HG02759 (cell line): ENCODE results near the gene FAM9C.
"Not testable (repeated sequence)": the region's sequence is repeated elsewhere in the genome, so short reads cannot be mapped to it uniquely, and the experiment has no call there.

Experiments
- ATAC-seq: cut with Tn5 transposase; IDR thresholded peaks from one replicate; pipeline ENCODE4 v1.9.1; 2021; ENCODE audit warnings: mild to moderate bottlenecking, moderate library complexity; ENCODE audit not compliant: unreplicated experiment

FAM9C gene

GRCh38 chrX:13043938-13044337 is 482 bp downstream of the FAM9C start:
- no peak for ATAC-seq

GRCh38 chrX:13043138-13043537 is 1.3 kb downstream of the FAM9C start:
- ATAC-seq, result no peak

DNA sequence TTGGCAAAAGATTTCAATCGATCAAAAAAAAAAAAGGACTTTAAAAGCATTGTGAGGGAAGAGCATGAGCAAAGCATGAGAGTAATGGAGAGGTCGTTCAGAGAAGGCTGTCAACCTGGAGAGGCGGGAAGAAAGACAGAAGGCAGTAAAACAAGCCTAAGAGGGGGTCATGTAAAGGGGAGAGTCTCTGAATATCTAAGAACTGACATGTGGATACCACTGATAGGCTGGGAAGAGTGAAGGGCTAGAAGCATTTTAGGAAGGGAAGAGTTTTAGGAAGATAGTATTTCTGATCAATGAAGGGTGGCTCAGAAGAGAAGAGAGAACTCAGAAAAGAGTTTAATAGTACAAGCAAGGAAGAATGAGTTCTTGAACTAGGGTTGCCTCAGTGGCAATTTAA is 7.5 kb downstream of the FAM9C start:
- no peak for ATAC-seq

DNA sequence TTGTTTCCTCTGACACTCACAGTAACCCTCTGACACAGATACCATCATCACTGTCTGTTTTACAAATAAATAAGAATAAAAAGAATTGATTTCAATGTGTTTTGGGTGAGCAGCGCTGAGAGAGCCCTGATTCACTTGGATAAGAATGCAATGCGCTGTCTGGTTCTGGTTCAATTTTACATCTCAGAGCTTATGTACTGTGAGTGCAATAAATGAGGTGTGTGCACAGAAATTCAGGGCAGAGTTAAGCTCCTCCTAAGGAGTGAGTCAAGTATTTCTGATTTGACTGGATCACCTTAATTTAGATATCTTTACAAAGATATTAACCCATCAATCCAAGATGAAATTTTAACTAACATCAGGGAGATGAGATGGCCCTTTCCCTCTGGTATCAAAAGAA is 11.2 kb downstream of the FAM9C start:
- no peak for ATAC-seq

DNA sequence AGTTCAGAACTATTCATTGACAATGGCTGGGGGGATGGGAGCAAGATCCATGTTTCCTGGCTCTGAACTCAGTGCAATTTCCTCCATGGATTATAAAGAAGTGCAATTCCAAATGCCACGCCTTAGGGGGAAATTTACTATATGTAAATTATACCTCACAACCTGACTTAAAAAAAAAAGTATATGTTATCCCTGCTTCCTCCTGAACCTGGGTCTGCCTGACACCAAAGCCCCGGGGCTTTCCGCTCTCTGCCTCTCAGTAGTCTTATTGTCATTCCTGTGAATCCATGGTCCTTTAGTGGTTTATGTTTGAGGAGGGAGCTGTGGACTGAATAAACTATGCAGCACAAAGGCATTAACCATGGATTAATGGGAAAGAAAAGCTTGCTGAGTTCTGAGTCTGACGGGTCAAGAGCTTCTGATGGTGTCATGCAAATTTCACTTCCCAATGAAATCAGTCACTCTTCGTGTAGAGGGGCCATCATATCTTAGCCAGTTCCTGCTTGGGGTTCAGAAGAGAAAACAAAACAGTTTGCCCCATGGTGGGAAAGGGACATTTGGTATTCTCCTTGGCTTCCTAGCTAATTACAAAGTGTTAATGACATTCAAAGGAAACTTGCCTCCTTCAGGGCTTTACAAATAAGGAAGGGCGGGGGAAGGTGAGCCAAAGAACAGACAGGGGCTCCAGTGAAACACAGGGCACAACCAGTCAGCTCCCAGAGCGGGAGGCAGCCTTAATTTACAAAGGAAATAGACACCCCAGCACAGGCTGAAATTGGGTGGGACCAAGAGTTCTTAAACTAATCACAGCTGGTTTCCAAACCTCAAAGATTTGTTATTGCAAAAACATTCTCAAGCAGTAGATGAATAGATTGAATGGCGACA is 14.3 kb downstream of the FAM9C start:
- no peak for ATAC-seq

DNA sequence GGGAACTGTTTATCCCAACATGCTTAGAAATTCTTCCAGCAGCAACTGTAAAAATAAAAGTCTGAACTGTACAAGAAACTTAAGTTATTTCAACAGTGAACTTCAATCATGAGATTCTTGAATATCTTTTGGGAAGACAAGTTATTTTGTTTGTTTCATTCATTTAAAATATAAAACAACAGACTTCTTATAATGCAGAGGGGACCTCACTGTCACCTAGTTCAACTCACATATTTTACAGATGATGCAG is 14.9 kb downstream of the FAM9C start:
- no peak for ATAC-seq

- ATAC-seq, result no peak
Measured at GRCh38 chrX:13028871-13029636, 15.4 kb downstream of the FAM9C start.

DNA sequence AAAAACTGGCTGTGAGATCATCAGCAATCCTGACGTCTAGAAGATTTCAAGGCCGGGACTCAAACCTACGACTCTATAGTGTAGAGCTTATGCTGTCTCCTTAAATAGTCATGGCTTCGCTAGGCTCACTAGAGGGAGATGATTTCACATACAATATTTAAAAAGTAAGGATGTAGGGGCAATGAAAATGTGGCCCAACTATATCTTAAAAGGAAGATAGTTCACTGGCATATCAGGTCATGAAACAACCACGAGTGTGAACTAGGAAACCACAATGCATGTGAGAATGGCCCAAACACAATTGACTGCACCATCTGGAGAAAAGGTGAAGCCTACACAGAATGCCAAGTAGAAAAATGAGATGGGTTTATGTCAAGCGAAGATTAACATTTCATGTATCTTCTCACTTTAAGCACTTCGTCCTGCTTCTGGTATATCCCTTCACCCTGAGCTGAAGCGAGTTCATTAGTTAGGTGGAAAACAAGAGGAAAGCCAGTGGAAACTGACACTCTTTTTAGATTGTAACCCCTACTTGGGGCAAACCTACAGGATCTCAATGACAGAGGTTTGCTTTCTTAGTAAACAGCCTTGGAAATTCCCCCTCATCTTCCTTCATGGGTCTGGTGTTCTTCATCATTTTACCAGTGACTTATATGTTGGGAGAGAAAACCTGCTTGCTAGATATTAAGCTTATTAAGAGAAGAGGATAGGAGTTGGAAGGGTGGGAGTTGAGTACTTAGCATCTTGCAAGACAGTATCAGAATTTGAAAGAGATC is 17.4 kb downstream of the FAM9C start:
- no peak for ATAC-seq

DNA sequence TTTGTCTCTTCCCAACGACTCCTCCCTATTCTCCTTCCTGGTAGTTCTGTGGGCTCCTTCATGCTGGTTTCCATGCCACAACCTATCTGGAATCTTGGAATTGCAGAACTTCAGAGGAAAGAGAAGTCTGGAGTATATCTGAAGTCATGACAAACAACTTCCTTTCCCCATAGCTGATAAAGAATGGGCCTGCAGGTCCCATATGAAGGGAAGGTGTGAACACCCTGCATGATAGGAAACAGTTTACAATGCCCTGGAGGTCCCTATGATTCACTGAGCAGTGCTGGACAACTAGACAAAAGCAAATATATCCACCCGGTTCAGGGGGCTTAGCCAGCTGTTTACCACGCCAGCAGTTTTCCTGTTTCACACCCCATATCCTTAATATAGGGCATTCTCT is 19.4 kb downstream of the FAM9C start:
- ATAC-seq, result no peak

DNA sequence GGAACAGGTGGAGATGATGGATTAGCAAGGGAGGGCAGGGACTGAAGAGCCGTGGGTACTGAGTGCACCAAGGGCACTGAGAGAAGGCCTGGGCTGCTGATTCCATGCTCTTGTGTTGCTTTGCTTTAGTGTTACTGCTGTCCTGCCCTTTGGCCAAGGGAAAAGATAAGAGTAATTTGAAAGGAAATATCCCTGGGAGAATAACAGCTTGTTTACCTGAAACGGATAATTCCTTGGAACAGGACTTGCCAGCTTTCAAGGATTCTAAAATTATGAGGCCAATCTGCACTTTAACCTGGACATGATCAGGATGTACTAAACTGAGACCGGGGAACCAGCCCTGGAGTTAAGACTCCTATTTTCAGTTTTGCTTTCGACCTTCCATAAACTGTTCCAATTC is 20.4 kb downstream of the FAM9C start:
- ATAC-seq, result no peak

DNA sequence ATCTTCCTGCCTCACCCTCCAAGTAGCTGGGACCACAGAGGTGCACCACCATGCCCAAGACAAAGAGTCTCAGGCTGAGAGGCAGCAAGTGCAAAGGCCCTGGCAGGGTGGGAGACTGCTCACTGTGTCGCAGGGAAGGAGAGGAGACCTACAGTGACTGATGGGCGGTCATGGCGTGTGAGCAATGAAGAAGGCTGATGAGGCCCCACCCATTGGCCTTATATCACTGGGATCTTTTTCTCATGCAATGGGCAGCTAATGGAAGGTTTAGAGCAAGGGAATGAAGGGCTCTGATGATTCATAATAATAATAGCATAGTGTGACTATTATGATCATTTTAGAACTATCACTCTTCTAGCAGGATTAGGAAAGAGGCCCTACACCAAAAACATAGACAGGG is 20.9 kb downstream of the FAM9C start:
- no peak for ATAC-seq

- peak; percentile 76 for ATAC-seq
Measured at GRCh38 chrX:13022926-13023325, 21.5 kb downstream of the FAM9C start.

DNA sequence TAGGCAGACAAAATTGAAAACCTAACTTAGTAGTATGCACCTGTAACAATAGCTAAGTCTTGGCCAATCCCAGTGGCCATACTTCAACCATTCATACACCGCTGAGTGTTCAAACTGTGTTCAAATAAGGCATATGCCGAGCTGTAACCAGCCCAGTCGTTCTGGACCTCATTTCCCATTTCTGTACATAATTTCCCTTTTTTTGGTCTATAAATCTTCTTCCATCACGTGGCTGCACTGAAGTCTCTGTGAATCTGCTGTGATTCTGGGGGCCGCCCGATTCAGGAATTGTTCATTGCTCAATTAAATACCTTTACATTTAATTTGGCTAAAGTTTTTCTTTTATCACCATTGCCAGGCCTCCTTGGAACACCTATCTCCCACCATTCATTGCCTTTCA is 27.7 kb downstream of the FAM9C start:
- ATAC-seq, result not testable (repeated sequence)

DNA sequence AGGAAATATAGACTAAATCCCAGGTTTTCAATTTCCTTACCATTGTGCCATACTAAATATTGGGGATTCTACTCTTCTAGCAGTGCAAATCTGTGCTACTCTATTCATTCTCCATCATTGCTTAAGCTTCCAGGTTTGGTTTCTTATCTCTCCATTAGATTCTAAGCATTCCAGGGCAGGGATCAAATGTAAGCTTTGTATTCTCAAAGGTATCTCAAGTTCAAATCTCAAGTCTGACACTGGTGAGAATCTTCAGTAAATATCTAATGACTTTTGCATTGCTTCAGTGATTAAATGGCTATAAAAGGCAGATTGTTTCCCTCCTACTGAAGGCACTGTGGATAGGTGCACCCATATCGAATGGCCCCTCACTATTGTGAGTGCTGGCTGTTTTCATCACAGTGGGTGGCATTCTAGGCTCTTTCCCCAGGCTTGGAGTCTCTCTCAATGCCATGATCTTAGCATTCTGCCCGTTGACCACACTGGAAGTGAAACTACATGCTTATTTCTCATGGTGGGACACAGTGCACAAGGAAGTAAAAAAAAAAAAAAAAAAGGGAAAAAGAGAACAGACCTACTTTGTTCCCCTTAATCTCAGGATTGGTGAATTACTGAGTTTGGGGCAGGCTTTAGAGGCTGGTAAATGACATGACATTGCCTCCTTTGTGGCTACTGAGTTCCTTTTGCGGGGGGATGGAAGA is 28.7 kb downstream of the FAM9C start:
- no peak for ATAC-seq

GRCh38 chrX:13014111-13015096 is 30.0 kb downstream of the FAM9C start:
- ATAC-seq, result peak; percentile 31

- peak; percentile 85 for ATAC-seq
Measured at GRCh38 chrX:13013363-13014110, 30.9 kb downstream of the FAM9C start.

DNA sequence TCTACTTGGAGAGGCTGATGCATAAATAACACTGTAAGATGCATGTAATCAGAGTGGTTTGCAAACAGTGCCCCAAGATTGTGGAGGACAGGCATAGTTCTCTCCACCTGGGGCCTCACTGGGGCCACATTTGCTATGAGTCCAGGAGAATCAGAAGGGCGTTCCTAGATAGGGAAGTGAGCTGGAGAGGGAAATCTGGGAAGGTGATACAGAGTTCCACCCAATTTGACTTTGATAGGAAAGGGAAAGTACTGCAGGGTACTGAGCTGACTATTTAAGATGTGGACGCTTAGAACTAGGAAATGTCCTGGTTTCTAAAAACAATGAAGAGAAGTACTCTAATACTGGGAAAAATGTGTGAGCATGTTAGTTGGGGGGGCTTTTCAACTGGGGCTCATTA is 33.9 kb downstream of the FAM9C start:
- ATAC-seq, result no peak

GRCh38 chrX:13009844-13010243 is 34.6 kb downstream of the FAM9C start:
- ATAC-seq, result no peak

- no peak for ATAC-seq
Measured at GRCh38 chrX:13009273-13009672, 35.1 kb downstream of the FAM9C start.
